GM18517 (cell line): ENCODE results near the gene TPSB2.
"Not testable (repeated sequence)": the region's sequence is repeated elsewhere in the genome, so short reads cannot be mapped to it uniquely, and the experiment has no call there.

Experiments used
- ATAC-seq: cut with Tn5 transposase; IDR thresholded peaks from one replicate; pipeline ENCODE4 v1.9.1; 2021; ENCODE audit warnings: mild to moderate bottlenecking, moderate library complexity; ENCODE audit not compliant: unreplicated experiment

Gene TPSB2

DNA sequence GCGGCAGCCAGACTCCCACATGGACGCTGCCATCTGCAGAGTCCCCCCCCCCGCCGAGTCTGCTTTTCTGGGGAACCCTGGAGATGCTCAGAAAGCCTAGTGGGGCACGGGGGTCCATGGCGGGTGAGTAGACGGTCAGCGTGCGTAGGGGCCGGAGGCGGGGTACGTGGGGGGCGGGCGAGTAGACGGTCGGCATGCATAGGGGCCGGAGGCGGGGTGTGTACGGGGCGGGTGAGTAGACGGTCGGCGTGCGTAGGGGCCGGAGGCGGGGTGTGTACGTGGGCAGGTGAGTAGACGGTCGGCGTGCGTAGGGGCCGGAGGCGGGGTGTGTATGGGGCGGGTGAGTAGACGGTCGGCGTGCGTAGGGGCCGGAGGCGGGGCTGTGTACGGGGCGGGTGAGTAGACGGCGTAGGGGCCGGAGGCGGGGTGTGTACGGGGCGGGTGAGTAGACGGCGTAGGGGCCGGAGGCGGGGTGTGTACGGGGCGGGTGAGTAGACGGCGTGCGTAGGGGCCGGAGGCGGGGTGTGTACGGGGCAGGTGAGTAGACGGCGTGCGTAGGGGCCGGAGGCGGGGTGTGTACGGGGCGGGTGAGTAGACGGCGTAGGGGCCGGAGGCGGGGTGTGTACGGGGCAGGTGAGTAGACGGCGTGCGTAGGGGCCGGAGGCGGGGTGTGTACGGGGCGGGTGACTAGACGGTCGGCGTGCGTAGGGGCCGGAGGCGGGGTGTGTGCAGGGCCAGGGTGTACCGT is 44.4 kb downstream of the TPSB2 start:
- not testable (repeated sequence) for ATAC-seq

DNA sequence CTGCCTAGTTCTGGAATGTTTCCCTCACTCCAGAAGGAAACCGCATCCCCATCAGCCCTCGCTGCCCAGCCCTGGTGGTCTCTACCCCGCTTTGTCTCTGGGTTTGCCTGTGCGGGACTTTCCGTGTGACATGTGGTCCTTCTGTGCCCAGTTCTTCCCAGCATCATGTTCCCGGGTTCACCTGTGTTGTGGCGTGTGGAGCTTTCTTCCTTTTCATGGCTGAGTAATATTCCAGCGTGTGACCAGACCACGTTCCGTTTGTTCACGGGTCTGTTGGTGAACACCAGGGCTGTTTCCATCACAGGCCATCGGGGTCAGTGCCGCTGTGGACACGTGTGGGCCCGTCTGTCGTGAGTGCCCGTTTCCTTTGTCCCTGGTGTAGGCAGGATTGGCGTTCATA is 45.0 kb downstream of the TPSB2 start:
- no peak for ATAC-seq

DNA sequence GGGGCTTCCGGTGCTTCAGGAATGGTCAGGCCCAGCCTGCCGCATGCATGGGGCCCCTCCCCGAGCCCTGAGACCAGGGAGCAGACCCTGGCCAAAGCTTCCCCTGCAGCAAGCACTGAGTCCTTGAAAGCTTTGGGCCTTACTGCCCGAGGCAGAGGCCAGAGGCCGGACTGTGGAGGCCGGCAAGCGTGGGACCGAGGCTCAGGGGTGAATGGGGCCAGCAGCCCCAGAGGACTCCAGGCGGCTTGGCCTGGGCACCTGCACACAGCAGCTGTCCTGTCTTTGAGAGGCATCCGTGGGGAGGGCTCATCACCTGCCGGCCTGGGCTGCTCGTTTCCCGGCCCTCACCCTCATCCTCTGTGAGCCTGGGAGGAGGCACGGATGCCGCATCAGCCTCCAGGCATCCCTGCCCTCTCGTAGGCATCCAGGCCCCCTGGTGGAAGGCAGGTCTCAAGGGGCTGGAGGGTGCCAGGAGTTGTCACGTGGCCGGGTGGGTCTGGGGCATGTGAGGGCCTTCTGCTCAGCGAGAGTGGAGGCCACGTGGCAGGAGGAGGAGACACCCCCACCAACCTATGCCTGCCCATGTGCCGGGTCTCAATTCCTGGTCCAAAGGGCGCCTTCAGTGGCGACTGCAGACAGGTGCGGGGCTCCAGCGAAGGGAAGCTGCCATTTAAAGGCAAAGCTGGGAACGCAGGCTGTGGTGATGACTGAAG is 45.7 kb downstream of the TPSB2 start:
- ATAC-seq: no peak

DNA sequence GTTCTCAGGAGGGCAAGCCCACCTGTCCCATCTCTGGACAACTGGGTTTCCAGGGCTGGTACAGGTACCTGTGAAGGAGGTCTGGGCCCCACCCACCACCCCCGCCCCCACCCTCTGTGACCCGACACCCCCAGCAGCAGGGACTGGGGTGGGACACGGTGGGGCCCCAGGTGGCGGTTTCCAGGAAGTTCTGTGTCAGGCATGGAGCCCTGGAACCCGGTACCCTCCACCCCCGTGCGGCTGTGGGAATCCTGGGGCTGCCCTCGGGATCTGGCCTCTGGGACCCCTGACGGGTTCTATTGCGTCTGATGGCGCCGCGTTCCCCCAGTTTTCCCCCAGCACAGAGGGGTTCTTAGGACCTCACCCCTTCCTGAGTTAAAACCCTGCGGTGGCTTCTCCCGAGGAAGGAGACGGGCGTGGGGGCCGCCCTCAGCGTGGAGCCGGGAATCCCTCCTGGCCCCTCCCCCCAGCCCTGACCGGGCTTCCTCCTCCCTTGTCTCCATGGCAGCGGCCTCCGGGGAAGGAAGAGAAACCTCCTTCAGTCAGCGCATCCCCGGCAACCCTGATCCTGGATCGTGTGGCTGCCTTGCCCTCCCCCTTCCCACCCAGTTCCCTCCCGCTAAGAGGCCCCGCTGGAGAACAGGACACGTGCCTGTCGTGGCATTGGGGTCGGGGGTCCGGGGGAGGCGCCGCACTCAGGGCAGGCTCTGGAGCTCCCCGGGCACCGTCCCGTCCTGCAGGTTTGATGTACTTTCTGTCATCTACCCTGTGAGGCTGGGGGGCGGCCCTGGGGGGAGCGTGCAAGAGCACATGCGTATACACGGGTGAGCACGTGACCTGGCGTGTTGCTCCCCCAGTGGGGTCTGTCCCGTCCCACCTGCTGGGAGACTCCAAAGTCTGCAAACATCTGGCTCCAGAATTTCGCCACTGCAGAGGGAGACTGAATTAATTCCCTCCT is 46.8 kb downstream of the TPSB2 start:
- no peak for ATAC-seq

DNA sequence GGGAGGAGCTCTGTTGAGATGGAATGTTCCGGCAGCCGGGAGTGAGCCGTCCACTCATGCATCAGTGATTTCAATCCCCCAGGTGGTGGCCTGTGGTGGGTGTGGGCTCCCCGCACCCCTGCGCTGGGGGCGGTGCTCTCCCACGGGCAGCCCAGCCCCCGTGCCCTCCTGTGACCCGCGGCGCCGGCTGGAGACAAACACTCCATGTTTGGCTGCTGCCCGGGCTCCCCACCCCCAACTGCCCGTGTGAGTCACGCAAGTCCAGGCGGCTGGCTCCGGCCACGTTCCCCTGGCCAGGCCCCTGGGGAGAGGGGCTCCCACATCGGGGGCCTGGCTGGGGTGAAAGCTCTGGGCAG is 47.7 kb downstream of the TPSB2 start:
- ATAC-seq: no peak

DNA sequence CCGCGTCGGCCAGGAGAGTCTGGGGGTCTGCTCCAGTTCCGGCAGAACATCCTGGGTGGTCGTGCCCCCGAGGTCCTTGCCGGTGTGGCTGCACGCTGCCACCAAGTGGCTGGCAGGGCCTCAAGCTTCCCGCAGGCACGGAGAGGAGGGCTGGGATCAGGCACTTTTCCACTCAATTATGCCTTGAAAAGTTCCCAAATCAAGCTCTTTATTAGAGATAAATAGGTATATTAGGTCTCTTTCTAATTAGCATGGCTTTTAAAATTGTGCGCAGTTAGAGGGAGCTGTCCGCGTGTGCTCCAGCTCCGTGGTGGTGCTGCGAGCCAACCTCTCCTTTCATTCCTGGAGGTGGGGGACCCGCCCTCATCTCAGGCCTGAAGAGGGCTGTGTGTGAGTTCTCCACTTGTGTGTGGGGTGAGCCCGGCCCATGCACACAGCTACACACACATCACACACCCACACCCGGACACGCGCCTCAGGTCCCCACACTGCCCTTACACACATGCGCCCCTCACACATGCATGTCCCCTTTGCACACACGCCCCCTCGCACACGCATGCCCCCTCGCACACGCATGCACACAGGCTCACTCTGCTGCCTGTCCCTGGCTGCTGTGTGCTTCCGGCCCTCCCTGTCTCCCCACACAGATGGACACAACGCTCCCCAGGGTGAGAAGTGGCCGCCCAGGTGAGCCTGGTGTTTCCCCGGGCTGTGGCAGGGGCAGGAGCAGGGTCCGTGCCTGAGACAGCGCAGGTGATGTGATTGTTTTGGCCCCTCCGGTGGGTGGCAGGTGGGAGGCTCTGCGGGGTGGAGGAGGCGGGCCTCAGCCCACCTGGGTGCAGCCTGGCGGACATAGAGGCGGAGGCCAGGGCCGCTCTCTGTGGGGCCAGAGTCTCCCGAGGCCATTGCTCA is 48.3 kb downstream of the TPSB2 start:
- no peak for ATAC-seq

DNA sequence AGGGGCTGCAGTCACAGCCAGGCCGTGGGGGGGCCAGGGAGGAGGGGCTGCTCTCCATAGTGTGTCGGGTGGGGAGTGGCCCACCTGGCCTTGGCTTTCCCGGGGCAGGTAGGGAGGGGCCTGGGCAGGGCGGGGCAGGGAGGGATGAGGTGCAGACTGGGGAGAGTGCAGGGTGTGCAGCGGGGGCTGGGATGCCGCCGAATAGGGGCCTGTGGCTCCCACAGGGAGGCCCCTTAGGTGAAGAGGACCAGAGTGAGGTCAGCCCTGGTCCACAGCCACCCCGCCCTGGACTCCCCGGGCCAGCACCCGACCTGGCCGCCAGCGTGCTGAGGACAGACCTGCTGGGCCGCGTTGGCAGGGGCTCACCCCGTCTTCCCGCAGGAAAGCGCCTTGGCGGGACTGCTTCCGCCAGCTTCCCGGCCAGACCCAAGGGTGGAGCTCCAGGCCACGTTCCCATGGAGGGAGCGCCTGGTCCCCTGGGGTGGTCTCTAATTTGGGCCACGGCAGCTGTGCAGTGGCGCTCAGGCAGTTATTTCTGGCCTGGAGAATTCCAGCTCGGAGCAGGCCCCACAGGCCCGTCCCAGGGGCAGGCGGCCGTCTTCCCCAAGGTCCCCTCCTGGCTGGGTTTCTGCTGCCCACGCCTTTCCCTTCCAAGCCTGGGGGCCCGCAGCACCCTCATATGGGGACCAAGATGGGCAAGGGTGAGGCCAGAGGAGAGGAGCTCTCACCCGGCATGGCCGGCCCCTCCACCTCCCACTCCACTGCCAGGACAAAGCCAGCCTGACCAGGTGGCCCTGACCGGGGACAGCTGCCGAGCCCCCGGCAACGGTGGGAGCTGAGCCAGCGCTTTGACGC is 49.2 kb downstream of the TPSB2 start:
- no peak for ATAC-seq
